ENCODE measurements around the gene POU2AF1.
A peak's percentile ranks its signal among the peaks of the same experiment; 100 is the strongest.

The POU2AF1 gene

GRCh38 chr11:111378861-111379601 lies at the start of gene POU2AF1:
POU2AF1 (minus strand) TSS chr11:111379275; CDS start chr11:111379177, 98 bp downstream.
- no peak for TF ChIP-seq CTCF (IDR thresholded peaks at IDR 0.05; ENCODE audit: control extremely low read depth, extremely low read depth, low read depth, missing control alignments)
- POLR2A ChIA-PET, result interaction anchor here (0.6 to 2.8 kb wide), 6 partner anchors 13 to 130 kb away, joined by 3 to 21 read pairs (median 5); no protein-coding TSS in a partner anchor
- DNase-seq (ENCODE audit: extremely low spot score), result peak; percentile 78
- CTCF ChIA-PET, result interaction anchor here (1.1 to 32.6 kb wide), 8 partner anchors 9 to 96 kb away, joined by 3 to 636 read pairs (median 6); no protein-coding TSS in a partner anchor

- ChIA-PET POLR2A (interaction anchor here (1.0 kb wide), 2 partner anchors 54 to 64 kb away, joined by 3 read pairs; no protein-coding TSS in a partner anchor), CTCF (interaction anchor here (1.0 to 28.1 kb wide), 29 partner anchors 10 to 995 kb away, joined by 3 to 636 read pairs (median 9); partner anchors contain the start of genes POU2AF1 and POU2AF3)
- no peak for TF ChIP-seq CTCF (IDR thresholded peaks at IDR 0.05; ENCODE audit: control extremely low read depth, extremely low read depth, low read depth, missing control alignments)
- no peak for DNase-seq (ENCODE audit: extremely low spot score)
Observed at GRCh38 chr11:111428113-111428876, 49.2 kb upstream of the POU2AF1 start.

GRCh38 chr11:111427471-111427912 lies 48.4 kb upstream of the POU2AF1 start:
- ChIA-PET CTCF (interaction anchor here (0.9 to 28.1 kb wide), 15 partner anchors 9 to 159 kb away, joined by 3 to 636 read pairs (median 28); partner anchors contain the start of genes POU2AF1 and POU2AF3), POLR2A (interaction anchor here (0.7 kb wide), 1 partner anchor 64 kb away, joined by 3 read pairs; no protein-coding TSS in a partner anchor)
- no peak for TF ChIP-seq CTCF (IDR thresholded peaks at IDR 0.05; ENCODE audit: control extremely low read depth, extremely low read depth, low read depth, missing control alignments)
- no peak for DNase-seq (ENCODE audit: extremely low spot score)

GRCh38 chr11:111426617-111427016 lies 47.5 kb upstream of the POU2AF1 start:
- no peak for DNase-seq (ENCODE audit: extremely low spot score)
- ChIA-PET CTCF (interaction anchor here (0.9 to 28.1 kb wide), 10 partner anchors 8 to 160 kb away, joined by 3 to 636 read pairs (median 46); partner anchors contain the start of genes POU2AF1 and POU2AF3), POLR2A (interaction anchor here (0.6 to 0.7 kb wide), 2 partner anchors 63 to 73 kb away, joined by 3 read pairs; no protein-coding TSS in a partner anchor)
- TF ChIP-seq CTCF (IDR thresholded peaks at IDR 0.05; ENCODE audit: control extremely low read depth, extremely low read depth, low read depth, missing control alignments), result no peak

GRCh38 chr11:111423250-111423615 lies 44.2 kb upstream of the POU2AF1 start:
- CTCF ChIA-PET, result interaction anchor here (0.6 to 28.1 kb wide), 34 partner anchors 6 to 976 kb away, joined by 3 to 636 read pairs (median 6); partner anchors contain the start of genes POU2AF1 and POU2AF3
- TF ChIP-seq CTCF (IDR thresholded peaks at IDR 0.05; ENCODE audit: control extremely low read depth, extremely low read depth, low read depth, missing control alignments), result no peak
- DNase-seq (ENCODE audit: extremely low spot score), result no peak
- POLR2A ChIA-PET, result interaction anchor here (0.5 to 1.5 kb wide), 2 partner anchors 10 to 69 kb away, joined by 3 read pairs; no protein-coding TSS in a partner anchor

Measured in GM10248 (cell line).